ENCODE measurements around the gene COL6A1. TPM values are rescaled to one million over a fixed set of nuclear protein-coding genes. Genes with fewer than 3 reads are reported as not detected.
"Not testable (repeated sequence)": the region's sequence is repeated elsewhere in the genome, so short reads cannot be mapped to it uniquely, and the experiment has no call there.

Gene COL6A1
- total RNA-seq, 1 experiment from 2014 or later = 19.7 TPM

DNA sequence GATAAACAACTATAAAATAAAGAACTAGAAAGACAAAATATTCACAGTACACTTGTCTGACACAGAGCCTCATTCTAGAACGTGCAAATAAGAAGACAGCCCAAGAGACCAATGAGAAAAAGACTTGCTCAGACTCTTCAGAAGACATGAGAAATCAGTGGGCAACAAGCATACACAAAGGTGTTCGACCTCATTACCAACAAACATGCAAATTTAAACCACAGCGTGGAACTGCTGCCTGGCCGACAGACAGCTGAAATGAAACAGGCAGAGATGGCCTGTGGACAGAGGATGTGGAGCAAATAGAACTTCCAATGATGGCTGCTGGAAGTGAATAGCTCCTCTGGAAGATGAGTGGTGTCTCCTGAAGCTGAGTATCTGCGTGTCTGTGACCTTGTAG, 22.4 kb upstream of the COL6A1 start:
- intact Hi-C loops (cut with micrococcal nuclease; ENCODE audit: unreplicated experiment) = no loop called here
- DNase-seq (ENCODE audit: low spot score) = no peak
- Histone ChIP-seq H3K9me3 (ENCODE audit: low read depth, low read length, poor library complexity, severe bottlenecking) (no peaks in the 10 kb centered on the region), H3K36me3 (ENCODE audit: insufficient read depth, low read length, poor library complexity, severe bottlenecking) (no peaks in the 10 kb centered on the region), H3K27me3 (replicated peaks; ENCODE audit: insufficient read depth, low read depth, low read length, poor library complexity) (no peaks in the 10 kb centered on the region), H3K4me1 (ENCODE audit: insufficient read depth, low read length, poor library complexity, severe bottlenecking) (no peaks in the 10 kb centered on the region), H3K4me3 (ENCODE audit: low read depth, low read length, poor library complexity, severe bottlenecking) (no peak overlapping the region), H3K27ac (ENCODE audit: low read depth, low read length, poor library complexity, severe bottlenecking) (no peak overlapping the region)
- POLR2A ChIA-PET (ENCODE audit: low non-redundant PET) = no interaction called here
- TF ChIP-seq, protein P1, sequence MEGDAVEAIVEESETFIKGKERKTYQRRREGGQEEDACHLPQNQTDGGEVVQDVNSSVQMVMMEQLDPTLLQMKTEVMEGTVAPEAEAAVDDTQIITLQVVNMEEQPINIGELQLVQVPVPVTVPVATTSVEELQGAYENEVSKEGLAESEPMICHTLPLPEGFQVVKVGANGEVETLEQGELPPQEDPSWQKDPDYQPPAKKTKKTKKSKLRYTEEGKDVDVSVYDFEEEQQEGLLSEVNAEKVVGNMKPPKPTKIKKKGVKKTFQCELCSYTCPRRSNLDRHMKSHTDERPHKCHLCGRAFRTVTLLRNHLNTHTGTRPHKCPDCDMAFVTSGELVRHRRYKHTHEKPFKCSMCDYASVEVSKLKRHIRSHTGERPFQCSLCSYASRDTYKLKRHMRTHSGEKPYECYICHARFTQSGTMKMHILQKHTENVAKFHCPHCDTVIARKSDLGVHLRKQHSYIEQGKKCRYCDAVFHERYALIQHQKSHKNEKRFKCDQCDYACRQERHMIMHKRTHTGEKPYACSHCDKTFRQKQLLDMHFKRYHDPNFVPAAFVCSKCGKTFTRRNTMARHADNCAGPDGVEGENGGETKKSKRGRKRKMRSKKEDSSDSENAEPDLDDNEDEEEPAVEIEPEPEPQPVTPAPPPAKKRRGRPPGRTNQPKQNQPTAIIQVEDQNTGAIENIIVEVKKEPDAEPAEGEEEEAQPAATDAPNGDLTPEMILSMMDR (conservative IDR thresholded peaks at IDR 0.05; ENCODE audit: low read depth, low read length) = no peak
- TF ChIP-seq EZH2 (IDR thresholded peaks at IDR 0.05; ENCODE audit: borderline replicate concordance, low read depth, low read length, poor library complexity, severe bottlenecking) = no peak
- CTCF ChIA-PET = no interaction called here
- BruUV-seq (replicated peaks) = no TSS peak

GRCh38 chr21:45959779-45960390, 21.7 kb upstream of the COL6A1 start:
- CTCF ChIA-PET = no interaction called here
- H3K27ac ChIP-seq (ENCODE audit: low read depth, low read length, poor library complexity, severe bottlenecking) = no peak overlapping the region
- no peaks in the 10 kb centered on the region for H3K4me1 ChIP-seq (ENCODE audit: insufficient read depth, low read length, poor library complexity, severe bottlenecking)
- POLR2A ChIA-PET (ENCODE audit: low non-redundant PET) = no interaction called here
- H3K9me3 ChIP-seq (ENCODE audit: low read depth, low read length, poor library complexity, severe bottlenecking) = no peaks in the 10 kb centered on the region
- no peak for DNase-seq (ENCODE audit: low spot score)
- intact Hi-C loops (cut with micrococcal nuclease; ENCODE audit: unreplicated experiment) = no loop called here
- no peaks in the 10 kb centered on the region for H3K27me3 ChIP-seq (replicated peaks; ENCODE audit: insufficient read depth, low read depth, low read length, poor library complexity)
- no peak overlapping the region for H3K4me3 ChIP-seq (ENCODE audit: low read depth, low read length, poor library complexity, severe bottlenecking)
- TF ChIP-seq EZH2 (IDR thresholded peaks at IDR 0.05; ENCODE audit: borderline replicate concordance, low read depth, low read length, poor library complexity, severe bottlenecking) = no peak
- TF ChIP-seq, protein P1 (conservative IDR thresholded peaks at IDR 0.05; ENCODE audit: low read depth, low read length) = no peak
- BruUV-seq (replicated peaks) = no TSS peak
- H3K36me3 ChIP-seq (ENCODE audit: insufficient read depth, low read length, poor library complexity, severe bottlenecking) = no peaks in the 10 kb centered on the region

DNA sequence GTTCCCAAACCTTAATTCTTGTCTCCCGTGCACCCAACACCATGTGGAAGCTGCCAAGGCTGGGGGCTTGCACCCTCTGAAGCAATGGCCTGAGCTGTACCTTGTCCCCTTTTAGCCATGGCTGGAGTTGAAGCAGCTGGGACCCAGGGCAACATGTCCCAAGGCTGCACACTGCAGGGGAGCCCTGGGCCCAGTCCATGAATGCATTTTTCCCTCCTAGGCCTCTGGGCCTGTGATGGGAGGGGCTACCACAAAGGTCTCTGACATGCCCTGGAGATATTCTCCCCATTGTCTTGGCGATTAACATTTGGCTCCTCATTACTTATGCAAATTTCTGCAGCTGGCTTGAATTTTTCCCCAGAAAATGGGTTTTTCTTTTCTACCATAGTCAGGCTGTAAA, 20.2 kb upstream of the COL6A1 start:
- H3K4me3 ChIP-seq (ENCODE audit: low read depth, low read length, poor library complexity, severe bottlenecking); H3K36me3 ChIP-seq (ENCODE audit: insufficient read depth, low read length, poor library complexity, severe bottlenecking); intact Hi-C loops (cut with micrococcal nuclease; ENCODE audit: unreplicated experiment); DNase-seq (ENCODE audit: low spot score); H3K27me3 ChIP-seq (replicated peaks; ENCODE audit: insufficient read depth, low read depth, low read length, poor library complexity); POLR2A ChIA-PET (ENCODE audit: low non-redundant PET); H3K9me3 ChIP-seq (ENCODE audit: low read depth, low read length, poor library complexity, severe bottlenecking); BruUV-seq (replicated peaks); CTCF ChIA-PET; H3K4me1 ChIP-seq (ENCODE audit: insufficient read depth, low read length, poor library complexity, severe bottlenecking); H3K27ac ChIP-seq (ENCODE audit: low read depth, low read length, poor library complexity, severe bottlenecking): not testable (repeated sequence)

DNA sequence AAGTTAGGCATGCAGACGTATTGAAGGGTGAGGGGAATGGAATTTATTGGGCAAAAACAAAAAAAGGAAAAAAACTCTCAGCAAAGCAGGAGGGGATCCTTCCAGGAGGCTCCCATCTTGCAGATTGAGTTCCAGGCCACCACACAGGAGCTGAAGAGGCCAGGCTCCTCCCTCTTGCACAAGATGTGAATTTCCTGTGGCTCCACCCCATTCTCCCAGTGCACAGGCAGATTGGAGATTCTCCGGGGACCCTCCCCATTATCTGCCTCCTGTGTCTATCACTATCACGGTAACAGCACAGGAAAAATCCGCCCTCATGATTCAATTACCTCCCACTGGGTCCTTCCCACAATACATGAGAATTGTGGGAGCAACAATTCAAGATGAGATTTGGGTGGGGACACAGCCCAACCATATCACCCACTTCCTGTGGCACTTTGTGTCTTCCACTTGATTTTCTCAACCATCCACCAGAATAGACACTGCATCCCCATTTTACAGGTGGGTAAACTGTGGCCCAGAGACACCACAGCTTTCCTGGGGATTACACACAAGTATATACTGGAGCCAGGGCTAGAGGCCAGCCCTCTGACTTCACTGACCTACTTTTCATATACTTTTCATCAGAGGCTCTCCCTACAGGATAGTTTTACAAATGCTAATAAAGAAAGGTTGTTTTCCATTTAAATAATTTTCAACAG, 18.9 kb upstream of the COL6A1 start:
- no peaks in the 10 kb centered on the region for H3K9me3 ChIP-seq (ENCODE audit: low read depth, low read length, poor library complexity, severe bottlenecking)
- H3K4me3 ChIP-seq (ENCODE audit: low read depth, low read length, poor library complexity, severe bottlenecking) = no peak overlapping the region
- TF ChIP-seq, protein P1 (conservative IDR thresholded peaks at IDR 0.05; ENCODE audit: low read depth, low read length) = no peak
- no peak for TF ChIP-seq EZH2 (IDR thresholded peaks at IDR 0.05; ENCODE audit: borderline replicate concordance, low read depth, low read length, poor library complexity, severe bottlenecking)
- H3K4me1 ChIP-seq (ENCODE audit: insufficient read depth, low read length, poor library complexity, severe bottlenecking) = no peaks in the 10 kb centered on the region
- no peak overlapping the region for H3K27ac ChIP-seq (ENCODE audit: low read depth, low read length, poor library complexity, severe bottlenecking)
- no peaks in the 10 kb centered on the region for H3K27me3 ChIP-seq (replicated peaks; ENCODE audit: insufficient read depth, low read depth, low read length, poor library complexity)
- H3K36me3 ChIP-seq (ENCODE audit: insufficient read depth, low read length, poor library complexity, severe bottlenecking) = no peaks in the 10 kb centered on the region
- ChIA-PET POLR2A (ENCODE audit: low non-redundant PET) (no interaction called here), CTCF (no interaction called here)
- no peak for DNase-seq (ENCODE audit: low spot score)
- intact Hi-C loops (cut with micrococcal nuclease; ENCODE audit: unreplicated experiment) = no loop called here
- BruUV-seq (replicated peaks) = no TSS peak
